Mammary epithelial cell (primary cell): Measurements from ENCODE around the gene VPS26B.

Experiments used
- EZH2 ChIP-seq: IDR thresholded peaks from 2 replicates; pipeline ENCODE4 v1.6.1; 2012; ENCODE audit warnings: low read length, inconsistent platforms, borderline replicate concordance
- TF ChIP-seq, protein P1 (sequence below), 2 donors: IDR thresholded peaks in 1 of 2; conservative IDR thresholded peaks in 1 of 2; 2 replicates each; pipeline ENCODE4 v1.5.1; 2011 to 2012; ENCODE audit warnings: inconsistent platforms in 2 of 2, low read length in 2 of 2, mild to moderate bottlenecking in 2 of 2, control low read depth in 1 of 2, low read depth in 1 of 2; ENCODE audit not compliant: insufficient read depth in 1 of 2; ENCODE audit errors: extremely low read depth in 1 of 2

DNA sequence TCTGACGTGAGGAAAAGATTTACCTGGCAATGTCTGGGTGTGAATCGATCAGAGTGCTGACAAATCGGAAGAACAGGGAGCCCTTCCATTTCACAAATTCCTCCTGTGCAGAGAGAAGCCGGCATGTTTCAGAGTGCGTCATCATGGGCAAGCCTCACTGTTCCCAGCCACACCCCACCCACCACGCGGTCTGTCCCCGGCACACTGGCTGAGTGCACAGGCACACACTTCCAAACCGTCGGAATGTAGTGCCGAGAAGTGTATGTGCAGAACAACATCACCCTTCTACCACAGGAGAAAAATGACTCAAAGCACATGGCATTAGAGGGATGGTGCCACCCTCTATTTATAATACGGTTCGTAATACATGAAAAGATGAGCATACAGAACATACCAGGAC is 48.2 kb upstream of the VPS26B start:
- TF ChIP-seq EZH2, result no peak
- TF ChIP-seq, protein P1, sequence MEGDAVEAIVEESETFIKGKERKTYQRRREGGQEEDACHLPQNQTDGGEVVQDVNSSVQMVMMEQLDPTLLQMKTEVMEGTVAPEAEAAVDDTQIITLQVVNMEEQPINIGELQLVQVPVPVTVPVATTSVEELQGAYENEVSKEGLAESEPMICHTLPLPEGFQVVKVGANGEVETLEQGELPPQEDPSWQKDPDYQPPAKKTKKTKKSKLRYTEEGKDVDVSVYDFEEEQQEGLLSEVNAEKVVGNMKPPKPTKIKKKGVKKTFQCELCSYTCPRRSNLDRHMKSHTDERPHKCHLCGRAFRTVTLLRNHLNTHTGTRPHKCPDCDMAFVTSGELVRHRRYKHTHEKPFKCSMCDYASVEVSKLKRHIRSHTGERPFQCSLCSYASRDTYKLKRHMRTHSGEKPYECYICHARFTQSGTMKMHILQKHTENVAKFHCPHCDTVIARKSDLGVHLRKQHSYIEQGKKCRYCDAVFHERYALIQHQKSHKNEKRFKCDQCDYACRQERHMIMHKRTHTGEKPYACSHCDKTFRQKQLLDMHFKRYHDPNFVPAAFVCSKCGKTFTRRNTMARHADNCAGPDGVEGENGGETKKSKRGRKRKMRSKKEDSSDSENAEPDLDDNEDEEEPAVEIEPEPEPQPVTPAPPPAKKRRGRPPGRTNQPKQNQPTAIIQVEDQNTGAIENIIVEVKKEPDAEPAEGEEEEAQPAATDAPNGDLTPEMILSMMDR (conservative IDR thresholded peaks at IDR 0.05 in 1 of 2, IDR thresholded peaks at IDR 0.05 in 1 of 2; ENCODE audit: extremely low read depth in 1 of 2, insufficient read depth in 1 of 2, low read depth in 1 of 2, low read length in 2 of 2), result no peak
